Thoracic aorta (tissue), 2 donors: ENCODE measurements around the gene TNIK. TPM values are rescaled to one million over a fixed set of nuclear protein-coding genes. Genes with fewer than 3 reads are reported as not detected.

Experiments
- ATAC-seq: fragments of 150-250 bp; one replicate; pipeline ENCODE4 v1.8.0; 2017; ENCODE audit warnings: low read depth; ENCODE audit not compliant: insufficient number of reproducible peaks, low FRiP score
- DNase-seq: peaks from one replicate; pipeline ENCODE4 v3.0.0-alpha.2; 2020; ENCODE audit warnings: low spot score
- H3K27ac ChIP-seq, 2 donors: fragments of 200-600 bp; sonication (generic); 1 replicate in 1 of 2; 2 replicates in 1 of 2; pipeline ENCODE4 v1.5.1; 2016; ENCODE audit warnings: mild to moderate bottlenecking in 2 of 2, moderate library complexity in 2 of 2
- H3K27me3 ChIP-seq: fragments of 200-600 bp; sonication (generic); replicated peaks from 2 replicates; pipeline ENCODE4 v1.6.0; 2016; ENCODE audit warnings: mild to moderate bottlenecking; ENCODE audit not compliant: insufficient read depth
- H3K36me3 ChIP-seq: fragments of 200-600 bp; sonication (generic); one replicate; pipeline ENCODE4 v1.5.1; 2016
- H3K4me1 ChIP-seq, 2 donors: fragments of 200-600 bp; sonication (generic); 1 replicate in 1 of 2; 2 replicates in 1 of 2; pipeline versions ENCODE4 v1.5.1 to v1.6.0; 2016; ENCODE audit warnings: low read depth in 2 of 2, mild to moderate bottlenecking in 1 of 2; ENCODE audit not compliant: control insufficient read depth in 1 of 2
- H3K4me3 ChIP-seq: fragments of 200-600 bp; sonication (generic); 2 replicates; pipeline ENCODE4 v1.5.1; 2016; ENCODE audit warnings: mild to moderate bottlenecking
- H3K9me3 ChIP-seq: fragments of 200-600 bp; sonication (generic); 2 replicates; pipeline ENCODE4 v1.5.1; 2016
- CTCF ChIP-seq: fragments of 200-600 bp; sonication (generic); IDR thresholded peaks from one replicate; pipeline ENCODE4 v1.5.1; 2019; ENCODE audit warnings: antibody characterized with exemption
- total RNA-seq, 2 donors: library from RNA; depleted of rRNA; stranded (reverse); fragments of >200 nt; gene quantifications; one replicate each; pipeline versions ENCODE4 v1.1.0 to v1.2.3, GENCODE V29; 2016

Gene TNIK
- total RNA-seq, 2 donors from 2014 or later = 18.3 to 21.7 TPM

- Histone ChIP-seq H3K9me3 (no peaks in the 10 kb centered on the region), H3K4me1 (peaks cover 0 to 1% of the 10 kb centered on the region in 2 donors), H3K4me3 (no peak overlapping the region), H3K27ac (no peak overlapping the region), H3K36me3 (no peaks in the 10 kb centered on the region), H3K27me3 (no peaks in the 10 kb centered on the region)
- no peak for TF ChIP-seq CTCF
- ATAC-seq (no peak), DNase-seq (no peak)
Observed at GRCh38 chr3:171169866-171170265, 290.3 kb downstream of the TNIK start.

- H3K9me3 ChIP-seq = no peaks in the 10 kb centered on the region
- H3K27ac ChIP-seq = no peak overlapping the region
- no peaks in the 10 kb centered on the region for H3K36me3 ChIP-seq
- ATAC-seq (no peak), DNase-seq (no peak)
- H3K4me1 ChIP-seq = no peaks in the 10 kb centered on the region
- TF ChIP-seq CTCF = no peak
- no peak overlapping the region for H3K4me3 ChIP-seq
- H3K27me3 ChIP-seq = no peaks in the 10 kb centered on the region
Observed at GRCh38 chr3:171169443-171169842, 290.8 kb downstream of the TNIK start.

- ATAC-seq (no peak), DNase-seq (no peak)
- H3K4me1 ChIP-seq = no peaks in the 10 kb centered on the region
- H3K27ac ChIP-seq = no peak overlapping the region
- H3K9me3 ChIP-seq = no peaks in the 10 kb centered on the region
- no peaks in the 10 kb centered on the region for H3K27me3 ChIP-seq
- TF ChIP-seq CTCF = no peak
- no peaks in the 10 kb centered on the region for H3K36me3 ChIP-seq
- no peak overlapping the region for H3K4me3 ChIP-seq
Observed at GRCh38 chr3:171168551-171168950, 291.7 kb downstream of the TNIK start.

GRCh38 chr3:171168086-171168485, 292.1 kb downstream of the TNIK start:
- ATAC-seq = no peak
- TF ChIP-seq CTCF = no peak
- H3K27me3 ChIP-seq = no peaks in the 10 kb centered on the region
- no peaks in the 10 kb centered on the region for H3K9me3 ChIP-seq
- H3K4me1 ChIP-seq = no peaks in the 10 kb centered on the region
- DNase-seq = no peak
- no peaks in the 10 kb centered on the region for H3K36me3 ChIP-seq
- H3K27ac ChIP-seq = no peak overlapping the region
- H3K4me3 ChIP-seq = no peak overlapping the region

GRCh38 chr3:171165983-171166382, 294.2 kb downstream of the TNIK start:
- no peak for ATAC-seq
- Histone ChIP-seq H3K4me1 (no peaks in the 10 kb centered on the region), H3K27ac (no peak overlapping the region), H3K27me3 (no peaks in the 10 kb centered on the region), H3K4me3 (no peak overlapping the region), H3K9me3 (peaks cover 5% of the 10 kb centered on the region), H3K36me3 (peaks cover 3% of the 10 kb centered on the region)
- no peak for TF ChIP-seq CTCF
- DNase-seq = no peak
